Measurements from ENCODE around the gene INO80. TPM values are rescaled to one million over a fixed set of nuclear protein-coding genes. Genes with fewer than 3 reads are reported as not detected.

INO80 gene
- total RNA-seq, 4 donors from 2014 or later = 15.2 to 24.8 (median 22.3) TPM

DNA sequence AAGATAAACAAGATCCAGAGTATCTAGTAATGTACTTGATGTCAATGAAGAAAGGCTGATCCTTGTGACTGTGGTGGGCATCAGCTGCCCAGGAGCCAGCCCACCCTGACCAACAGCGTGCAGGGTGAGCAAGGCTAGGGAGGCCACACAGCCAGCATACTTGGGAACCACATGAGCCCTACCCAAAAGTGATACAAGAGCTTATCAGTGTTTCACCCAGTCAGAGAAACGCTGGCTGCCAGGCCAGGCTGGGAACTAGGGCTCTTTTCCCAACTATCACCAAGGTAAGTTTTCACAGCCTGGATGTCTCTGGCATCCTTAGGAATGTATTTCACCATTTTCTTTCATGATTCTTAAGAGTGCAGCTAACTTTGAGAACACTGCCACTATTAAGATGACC lies 137.9 kb downstream of the INO80 start:
- no peaks in the 10 kb centered on the region for H3K4me1 ChIP-seq
- TF ChIP-seq POLR2A (IDR thresholded peaks at IDR 0.05) = no peak
- no peak for TF ChIP-seq CTCF (IDR thresholded peaks at IDR 0.05)
- H3K9me3 ChIP-seq = no peaks in the 10 kb centered on the region
- no peak overlapping the region for H3K27ac ChIP-seq
- peaks cover 39 to 79% (median 56%) of the 10 kb centered on the region in 3 donors for H3K36me3 ChIP-seq
- H3K4me3 ChIP-seq = no peak overlapping the region
- WGBS, 2 donors = 96% methylated on average over 2 of the region's 2 CpGs; no CpG with 5 or more reads in 1 of the 2 donors
- no peak for DNase-seq
- intact Hi-C loops (cut with DNase I) = no loop called here
- no peaks in the 10 kb centered on the region for H3K27me3 ChIP-seq

- Histone ChIP-seq H3K4me3 (no peak overlapping the region), H3K27me3 (no peaks in the 10 kb centered on the region), H3K9me3 (no peaks in the 10 kb centered on the region), H3K27ac (no peak overlapping the region), H3K36me3 (peaks cover 28 to 66% (median 43%) of the 10 kb centered on the region in 3 donors), H3K4me1 (peaks cover 0 to 12% (median 0%) of the 10 kb centered on the region in 3 donors)
- 84 to 89% methylated on average over 7 of the region's 7 CpGs for WGBS, 2 donors
- TF ChIP-seq POLR2A (IDR thresholded peaks at IDR 0.05) = no peak
- TF ChIP-seq CTCF (IDR thresholded peaks at IDR 0.05) = no peak
- DNase-seq = no peak
- intact Hi-C loops (cut with DNase I) = no loop called here
These were observed 139.3 kb downstream of the INO80 start for GRCh38 chr15:40976819-40977218.

DNA sequence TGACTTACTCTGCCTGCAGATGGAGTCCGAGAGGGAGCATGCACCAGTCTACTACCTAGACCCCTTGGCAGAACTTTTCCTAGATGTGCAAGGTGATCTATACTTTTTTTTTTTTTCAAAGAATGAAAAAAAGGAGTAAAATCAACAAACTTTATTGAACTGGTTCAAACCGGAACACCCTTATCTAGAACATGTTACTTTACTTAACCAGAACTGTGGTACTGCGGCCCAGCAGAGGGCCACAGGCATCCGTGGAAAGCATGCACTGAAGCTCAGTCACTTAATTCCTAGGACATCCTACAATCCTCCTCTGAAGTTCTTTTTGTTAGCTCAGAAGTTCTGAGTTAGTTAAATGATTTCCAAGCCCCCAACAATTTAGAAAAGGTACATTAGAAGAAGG lies 141.2 kb downstream of the INO80 start:
- WGBS, 2 donors = 81 to 88% methylated on average over 4 of the region's 4 CpGs
- H3K27ac ChIP-seq = no peak overlapping the region
- no peak for DNase-seq
- TF ChIP-seq POLR2A (IDR thresholded peaks at IDR 0.05) = no peak
- TF ChIP-seq CTCF (IDR thresholded peaks at IDR 0.05) = no peak
- H3K9me3 ChIP-seq = no peaks in the 10 kb centered on the region
- intact Hi-C loops (cut with DNase I) = no loop called here
- H3K4me1 ChIP-seq = peaks cover 0 to 14% (median 0%) of the 10 kb centered on the region in 3 donors
- no peak overlapping the region for H3K4me3 ChIP-seq
- H3K36me3 ChIP-seq = peaks cover 19 to 46% (median 28%) of the 10 kb centered on the region in 3 donors
- no peaks in the 10 kb centered on the region for H3K27me3 ChIP-seq

GRCh38 chr15:40969363-40969762 lies 146.7 kb downstream of the INO80 start:
- no peak overlapping the region for H3K4me3 ChIP-seq
- H3K9me3 ChIP-seq = no peaks in the 10 kb centered on the region
- no peaks in the 10 kb centered on the region for H3K27me3 ChIP-seq
- DNase-seq = no peak
- no peak overlapping the region for H3K27ac ChIP-seq
- H3K4me1 ChIP-seq = peaks cover 0 to 20% (median 0%) of the 10 kb centered on the region in 3 donors
- H3K36me3 ChIP-seq = no peaks in the 10 kb centered on the region
- TF ChIP-seq CTCF (IDR thresholded peaks at IDR 0.05) (no peak), POLR2A (IDR thresholded peaks at IDR 0.05) (no peak)
- intact Hi-C loops (cut with DNase I) = no loop called here
- WGBS, 2 donors = 89 to 91% methylated on average over 8 of the region's 8 CpGs

- no peak overlapping the region for H3K27ac ChIP-seq
- H3K27me3 ChIP-seq = no peaks in the 10 kb centered on the region
- no peaks in the 10 kb centered on the region for H3K36me3 ChIP-seq
- intact Hi-C loops (cut with DNase I) = no loop called here
- DNase-seq = no peak
- 60 to 67% methylated on average over 7 of the region's 7 CpGs for WGBS, 2 donors
- no peak for TF ChIP-seq CTCF (IDR thresholded peaks at IDR 0.05)
- TF ChIP-seq POLR2A (IDR thresholded peaks at IDR 0.05) = no peak
- no peaks in the 10 kb centered on the region for H3K9me3 ChIP-seq
- H3K4me3 ChIP-seq = no peak overlapping the region
- peaks cover 0 to 20% (median 0%) of the 10 kb centered on the region in 3 donors for H3K4me1 ChIP-seq
These were observed 147.6 kb downstream of the INO80 start for GRCh38 chr15:40968290-40969085.
